Skeletal muscle tissue (tissue), 4 donors: ENCODE results near the gene DDR1. TPM values are rescaled to one million over a fixed set of nuclear protein-coding genes. Genes with fewer than 3 reads are reported as not detected.
"Not testable (repeated sequence)": the region's sequence is repeated elsewhere in the genome, so short reads cannot be mapped to it uniquely, and the experiment has no call there.

Source experiments
- H3K27ac ChIP-seq: one replicate; pipeline ENCODE4 v1.7.0; 2013; ENCODE audit warnings: mild to moderate bottlenecking, low read depth, low read length, inconsistent platforms
- H3K27me3 ChIP-seq, 3 donors: one replicate each; pipeline ENCODE4 v1.7.0; 2013; ENCODE audit warnings: low read length in 3 of 3; ENCODE audit not compliant: control insufficient read depth in 3 of 3, insufficient read depth in 3 of 3
- H3K36me3 ChIP-seq, 3 donors: one replicate each; pipeline ENCODE4 v1.7.0; 2013; ENCODE audit warnings: low read length in 3 of 3; ENCODE audit not compliant: control insufficient read depth in 3 of 3, insufficient read depth in 3 of 3
- H3K4me1 ChIP-seq, 3 donors: one replicate each; pipeline ENCODE4 v1.7.0; 2013; ENCODE audit warnings: low read length in 3 of 3, mild to moderate bottlenecking in 3 of 3; ENCODE audit not compliant: control insufficient read depth in 3 of 3, insufficient read depth in 3 of 3
- H3K4me3 ChIP-seq, 3 donors: one replicate each; pipeline ENCODE4 v1.7.0; 2013; ENCODE audit warnings: low read length in 3 of 3
- H3K9ac ChIP-seq, 3 donors: one replicate each; pipeline ENCODE4 v1.7.0; 2013; ENCODE audit warnings: low read length in 3 of 3, mild to moderate bottlenecking in 3 of 3, moderate library complexity in 2 of 3, low read depth in 1 of 3
- H3K9me3 ChIP-seq, 3 donors: one replicate each; pipeline ENCODE4 v1.7.0; 2013; ENCODE audit warnings: low read length in 3 of 3; ENCODE audit not compliant: control insufficient read depth in 3 of 3
- total RNA-seq: library from RNA; depleted of rRNA; stranded (reverse); fragments of >200 nt; gene quantifications from one replicate; pipeline ENCODE4 v1.2.3, GENCODE V29; 2014
- donor health status: Osteomylitis.

Gene DDR1
- total RNA-seq, 1 donor from 2014 or later, result 40.7 TPM

DNA sequence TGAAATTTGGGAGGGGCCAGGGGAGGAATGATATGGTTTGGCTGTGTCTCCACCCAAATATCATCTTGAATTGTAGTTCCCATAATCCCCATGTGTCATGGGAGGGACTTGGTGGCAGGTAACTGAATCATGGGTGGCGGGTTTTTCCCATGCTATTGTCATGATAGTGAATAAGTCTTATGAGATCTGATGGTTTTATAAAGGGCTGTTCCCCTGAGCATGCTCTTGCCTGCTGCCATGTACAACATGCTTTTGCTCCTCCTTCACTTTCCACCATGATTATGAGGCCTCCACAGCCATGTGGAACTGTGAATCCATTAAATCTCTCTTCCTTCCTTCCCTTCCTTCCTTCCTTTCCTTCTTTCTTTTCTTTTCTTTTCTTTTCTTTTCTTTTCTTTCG lies 31.9 kb upstream of the DDR1 start:
- H3K9ac ChIP-seq, H3K27ac ChIP-seq, H3K36me3 ChIP-seq, H3K4me1 ChIP-seq, H3K4me3 ChIP-seq, H3K27me3 ChIP-seq, H3K9me3 ChIP-seq: not testable (repeated sequence)

DNA sequence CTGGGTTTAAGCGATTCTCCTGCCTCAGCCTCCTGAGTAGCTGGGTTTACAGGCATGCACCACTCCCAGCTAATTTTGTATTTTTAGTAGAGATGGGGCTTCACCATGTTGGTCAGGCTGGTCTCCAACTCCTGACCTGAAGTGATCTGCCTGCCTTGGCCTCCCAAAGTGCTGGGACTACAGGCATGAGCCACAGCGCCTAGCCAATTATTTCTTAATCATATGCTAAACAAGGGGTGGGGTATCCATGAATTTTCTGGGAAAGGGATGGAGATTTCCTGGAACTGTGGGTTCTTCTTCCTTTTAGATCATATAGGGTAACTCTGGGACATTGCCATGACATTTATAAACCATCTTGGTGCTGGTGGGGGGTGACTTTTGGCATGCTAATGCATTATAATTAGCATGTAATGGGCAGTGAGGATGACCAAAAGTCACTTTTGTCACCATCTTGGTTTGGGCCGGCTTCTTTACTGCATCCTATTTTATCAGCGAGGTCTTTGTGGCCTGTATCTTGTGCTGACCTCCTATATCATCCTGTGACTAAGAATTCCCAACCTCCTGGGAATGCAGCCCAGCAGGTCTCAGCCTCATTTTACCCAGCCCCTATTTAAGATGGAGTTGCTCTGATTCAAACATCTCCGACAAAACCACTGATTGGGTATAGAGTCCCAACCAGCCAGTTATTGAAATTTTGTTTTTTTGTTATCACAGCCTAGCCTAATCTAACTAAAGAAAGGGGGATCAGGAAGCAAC lies 29.9 kb upstream of the DDR1 start:
- H3K27me3 ChIP-seq, result no peaks in the 10 kb centered on the region
- H3K4me1 ChIP-seq, result peaks cover 0 to 5% (median 3%) of the 10 kb centered on the region in 3 donors
- no peaks in the 10 kb centered on the region for H3K9me3 ChIP-seq
- H3K36me3 ChIP-seq, result no peaks in the 10 kb centered on the region
- H3K27ac ChIP-seq, result no peak overlapping the region
- no peak overlapping the region for H3K4me3 ChIP-seq
- no peak overlapping the region for H3K9ac ChIP-seq

DNA sequence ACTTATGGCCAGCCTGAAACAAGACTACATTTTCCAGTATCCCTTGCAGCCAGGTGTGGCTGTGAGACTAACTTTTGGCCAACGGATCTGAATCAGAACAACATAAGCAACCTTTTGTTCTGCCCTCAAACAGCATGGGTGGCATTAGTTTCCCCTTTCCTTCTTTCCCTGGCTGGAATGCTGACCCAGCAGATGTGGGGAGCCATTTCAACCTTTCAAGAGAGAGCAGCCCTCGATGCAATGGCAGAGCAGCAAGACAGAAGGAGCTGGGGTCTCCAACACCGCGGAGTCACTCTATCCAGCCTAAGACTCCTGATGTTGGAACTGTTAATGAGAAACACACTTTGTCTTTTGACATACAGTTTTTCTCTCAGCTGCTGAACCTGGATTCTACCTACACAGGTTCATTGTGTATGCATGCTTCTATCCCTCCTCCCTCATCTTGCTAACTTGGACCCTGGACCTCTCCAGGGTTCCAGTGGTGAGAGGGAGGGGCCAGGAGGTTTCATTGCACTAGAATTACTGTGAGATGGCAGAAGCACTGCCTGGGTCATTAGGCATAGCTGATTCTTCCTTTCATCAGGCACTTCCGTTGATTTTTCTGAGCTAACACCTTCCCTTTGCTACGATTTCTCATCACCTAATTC lies 28.8 kb upstream of the DDR1 start:
- no peak overlapping the region for H3K4me3 ChIP-seq
- no peaks in the 10 kb centered on the region for H3K9me3 ChIP-seq
- H3K27me3 ChIP-seq, result no peaks in the 10 kb centered on the region
- H3K36me3 ChIP-seq, result no peaks in the 10 kb centered on the region
- H3K4me1 ChIP-seq, result peaks cover 0 to 5% (median 3%) of the 10 kb centered on the region in 3 donors
- H3K9ac ChIP-seq, result no peak overlapping the region
- no peak overlapping the region for H3K27ac ChIP-seq

DNA sequence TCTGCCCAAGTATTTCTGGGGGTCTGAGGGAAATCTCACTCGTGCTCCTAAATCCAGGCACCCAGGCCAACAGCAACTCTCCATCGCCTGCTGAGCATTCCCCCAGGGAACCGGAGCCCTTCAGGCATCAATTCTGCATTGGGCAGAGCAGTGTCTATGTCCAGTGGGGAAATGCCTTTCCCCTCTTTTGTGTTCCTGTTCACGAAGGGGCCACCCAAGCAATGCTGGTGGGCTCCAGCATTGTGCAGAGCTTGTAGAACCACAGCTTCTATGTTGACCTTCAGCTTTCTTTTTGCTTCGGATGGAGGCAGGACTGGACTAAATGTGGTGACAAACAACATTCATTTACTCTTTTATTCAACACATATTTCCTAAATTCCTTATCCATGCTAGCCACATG lies 27.2 kb upstream of the DDR1 start:
- H3K4me3 ChIP-seq, result no peak overlapping the region

DNA sequence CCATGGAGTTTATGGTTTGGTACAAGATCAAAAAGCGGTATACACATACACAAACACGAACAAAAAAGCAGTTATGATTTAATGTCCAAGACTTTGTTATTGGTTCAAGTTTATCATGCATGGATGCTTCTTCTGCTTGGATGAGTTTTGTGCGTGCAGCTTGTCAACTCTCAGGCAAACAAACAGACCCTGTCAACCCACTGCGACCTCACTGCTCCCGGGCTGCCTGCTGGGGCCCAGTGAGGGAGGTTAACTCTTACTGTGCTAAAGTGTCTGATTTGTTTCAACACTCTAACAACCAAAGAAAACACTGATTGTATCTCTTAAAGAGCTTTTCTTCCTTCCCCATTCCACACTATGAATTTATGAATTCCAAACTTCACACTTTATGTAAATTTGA lies 26.8 kb upstream of the DDR1 start:
- Histone ChIP-seq H3K9ac (no peak overlapping the region), H3K4me1 (peaks cover 0 to 5% (median 3%) of the 10 kb centered on the region in 3 donors), H3K27me3 (no peaks in the 10 kb centered on the region), H3K4me3 (no peak overlapping the region), H3K9me3 (no peaks in the 10 kb centered on the region), H3K27ac (no peak overlapping the region), H3K36me3 (no peaks in the 10 kb centered on the region)

More for the DNA sequence above, 27.2 kb upstream of the DDR1 start:
- Histone ChIP-seq H3K4me1 (peaks cover 0 to 5% (median 3%) of the 10 kb centered on the region in 3 donors), H3K9ac (no peak overlapping the region), H3K27ac (no peak overlapping the region), H3K36me3 (no peaks in the 10 kb centered on the region), H3K27me3 (no peaks in the 10 kb centered on the region), H3K9me3 (no peaks in the 10 kb centered on the region)

DNA sequence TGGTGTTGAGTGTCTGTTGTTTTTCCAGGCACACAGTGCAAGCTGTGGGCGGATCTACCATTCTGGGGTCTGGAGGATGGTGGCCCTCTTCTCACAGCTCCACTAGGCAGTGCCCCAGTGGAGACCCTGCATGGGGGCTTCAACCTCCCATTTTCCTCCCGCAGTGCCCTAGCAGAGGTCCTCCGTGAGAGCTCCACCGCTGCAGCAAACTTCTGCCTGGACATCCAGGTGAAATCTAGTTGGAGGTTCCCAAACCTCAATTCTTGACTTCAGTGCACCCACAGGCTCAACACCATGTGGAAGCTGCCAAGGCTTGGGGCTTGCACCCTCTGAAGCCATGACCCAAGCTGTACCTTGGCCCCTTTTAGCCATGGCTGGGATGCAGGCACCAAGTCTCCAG lies 24.6 kb upstream of the DDR1 start:
- not testable (repeated sequence) for H3K9me3 ChIP-seq, H3K36me3 ChIP-seq, H3K27ac ChIP-seq, H3K9ac ChIP-seq, H3K27me3 ChIP-seq, H3K4me1 ChIP-seq, H3K4me3 ChIP-seq

DNA sequence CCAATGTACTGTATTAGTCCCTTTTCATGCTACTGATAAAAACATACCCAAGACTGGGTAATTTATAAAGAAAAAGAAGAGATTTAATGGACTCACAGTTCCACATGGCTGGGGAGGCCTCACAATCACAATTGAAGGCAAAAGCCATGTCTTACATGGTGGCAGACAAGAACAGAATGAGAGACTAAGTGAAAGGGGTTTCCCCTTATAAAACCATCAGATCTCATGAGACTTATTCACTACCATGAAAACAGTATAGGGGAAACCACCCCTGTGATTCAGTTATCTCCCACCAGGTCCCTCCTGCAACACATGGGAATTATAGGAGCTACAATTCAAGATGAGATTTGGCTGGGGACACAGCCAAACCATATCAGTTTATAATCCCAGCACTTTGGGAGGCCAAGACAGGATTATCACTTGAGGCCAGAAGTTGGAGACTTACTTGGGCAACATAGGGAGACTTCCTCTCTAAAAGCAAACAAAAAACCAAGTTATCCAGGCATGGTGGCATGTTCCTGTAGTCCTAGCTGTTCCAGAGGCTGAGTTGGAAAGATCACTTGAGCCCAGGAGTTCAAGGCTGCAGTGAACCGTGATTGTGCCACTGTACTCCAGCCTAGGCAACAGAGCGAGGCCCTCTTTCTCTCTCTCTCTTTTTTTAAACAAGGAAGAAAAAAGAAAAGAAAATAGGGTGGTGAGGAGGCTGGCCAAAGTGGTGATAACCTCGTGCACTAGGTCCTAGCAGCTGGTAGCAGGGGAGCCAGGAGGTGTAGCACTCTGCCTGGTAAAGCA lies 22.9 kb upstream of the DDR1 start:
- H3K9me3 ChIP-seq, result no peaks in the 10 kb centered on the region
- no peak overlapping the region for H3K27ac ChIP-seq
- H3K4me1 ChIP-seq, result peaks cover 0 to 5% (median 3%) of the 10 kb centered on the region in 3 donors
- no peaks in the 10 kb centered on the region for H3K36me3 ChIP-seq
- no peak overlapping the region for H3K9ac ChIP-seq
- no peak overlapping the region for H3K4me3 ChIP-seq
- no peaks in the 10 kb centered on the region for H3K27me3 ChIP-seq

DNA sequence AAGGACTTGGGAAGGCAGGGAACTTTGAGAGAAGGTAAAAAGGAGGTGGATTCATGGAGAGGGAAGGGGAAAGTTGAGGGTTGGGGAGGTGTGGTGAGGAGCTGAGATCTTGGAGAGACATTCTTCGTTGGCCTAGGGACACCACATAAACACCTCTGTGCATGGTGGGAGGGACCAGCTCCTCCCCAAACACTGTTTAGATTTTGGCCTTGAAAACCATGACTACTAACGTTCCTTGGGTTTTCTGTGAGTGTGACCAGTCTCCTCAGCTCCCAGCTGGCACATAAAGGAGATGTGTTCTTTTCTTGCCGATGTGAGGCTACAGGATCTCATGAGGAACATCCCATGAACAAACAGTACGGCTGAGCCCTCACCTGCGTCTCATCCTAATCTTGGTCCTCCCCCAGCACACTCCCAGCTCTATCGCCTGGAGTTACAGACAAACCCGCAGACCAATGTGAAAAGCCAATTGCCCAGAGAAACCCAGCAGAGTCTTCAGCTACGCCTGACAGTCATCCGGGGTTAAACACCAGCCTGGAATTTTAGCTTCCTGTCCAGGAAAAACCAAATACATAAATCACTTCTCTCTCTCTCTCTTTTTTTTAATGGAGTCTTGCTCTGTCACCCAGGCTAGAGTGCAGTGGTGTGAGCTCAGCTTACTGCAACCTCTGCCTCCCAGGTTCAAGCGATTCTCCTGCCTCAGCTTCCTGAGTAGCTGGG lies 22.0 kb upstream of the DDR1 start:
- Histone ChIP-seq H3K27ac (no peak overlapping the region), H3K36me3 (no peaks in the 10 kb centered on the region), H3K9ac (peak overlapping the region in 1 of 3 donors; percentile 3), H3K9me3 (no peaks in the 10 kb centered on the region), H3K4me3 (no peak overlapping the region), H3K27me3 (no peaks in the 10 kb centered on the region), H3K4me1 (no peaks in the 10 kb centered on the region)

DNA sequence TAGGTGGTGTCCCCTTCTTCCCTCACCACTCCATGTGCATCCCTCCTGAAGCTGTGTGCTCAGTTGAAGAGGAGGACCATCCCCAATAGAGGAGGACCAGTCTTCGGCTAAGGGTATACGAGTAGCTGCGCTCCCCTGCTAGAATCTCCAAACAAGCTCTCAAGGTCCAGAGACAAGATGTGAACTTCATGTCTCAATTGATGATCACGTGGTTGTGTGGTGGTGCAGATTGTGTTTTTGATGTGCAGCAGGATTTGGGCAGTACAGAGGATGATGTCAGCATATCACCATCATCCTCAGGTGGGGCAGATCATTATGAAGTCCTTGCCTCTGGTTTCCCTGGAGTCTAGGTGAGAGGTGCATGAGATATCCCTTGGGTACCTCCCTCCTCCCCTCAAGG lies 20.0 kb upstream of the DDR1 start:
- Histone ChIP-seq H3K9me3 (no peaks in the 10 kb centered on the region), H3K27ac (no peak overlapping the region), H3K27me3 (no peaks in the 10 kb centered on the region)

More for the DNA sequence above, 20.0 kb upstream of the DDR1 start:
- Histone ChIP-seq H3K4me1 (no peaks in the 10 kb centered on the region), H3K4me3 (no peak overlapping the region), H3K36me3 (no peaks in the 10 kb centered on the region), H3K9ac (no peak overlapping the region)
